ENCODE results near the gene PLEKHG4.

PLEKHG4 gene

GRCh38 chr16:67284699-67285646 lies 5.6 kb downstream of the PLEKHG4 start:
- no peak overlapping the region for H3K4me3 ChIP-seq (ENCODE audit: low read length)
- TF ChIP-seq, protein P1, sequence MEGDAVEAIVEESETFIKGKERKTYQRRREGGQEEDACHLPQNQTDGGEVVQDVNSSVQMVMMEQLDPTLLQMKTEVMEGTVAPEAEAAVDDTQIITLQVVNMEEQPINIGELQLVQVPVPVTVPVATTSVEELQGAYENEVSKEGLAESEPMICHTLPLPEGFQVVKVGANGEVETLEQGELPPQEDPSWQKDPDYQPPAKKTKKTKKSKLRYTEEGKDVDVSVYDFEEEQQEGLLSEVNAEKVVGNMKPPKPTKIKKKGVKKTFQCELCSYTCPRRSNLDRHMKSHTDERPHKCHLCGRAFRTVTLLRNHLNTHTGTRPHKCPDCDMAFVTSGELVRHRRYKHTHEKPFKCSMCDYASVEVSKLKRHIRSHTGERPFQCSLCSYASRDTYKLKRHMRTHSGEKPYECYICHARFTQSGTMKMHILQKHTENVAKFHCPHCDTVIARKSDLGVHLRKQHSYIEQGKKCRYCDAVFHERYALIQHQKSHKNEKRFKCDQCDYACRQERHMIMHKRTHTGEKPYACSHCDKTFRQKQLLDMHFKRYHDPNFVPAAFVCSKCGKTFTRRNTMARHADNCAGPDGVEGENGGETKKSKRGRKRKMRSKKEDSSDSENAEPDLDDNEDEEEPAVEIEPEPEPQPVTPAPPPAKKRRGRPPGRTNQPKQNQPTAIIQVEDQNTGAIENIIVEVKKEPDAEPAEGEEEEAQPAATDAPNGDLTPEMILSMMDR (conservative IDR thresholded peaks at IDR 0.05; ENCODE audit: low read depth, low read length), result peak; percentile 68
- DNase-seq (ENCODE audit: low read depth), result no peak

GRCh38 chr16:67286441-67287235 lies 7.3 kb downstream of the PLEKHG4 start:
- TF ChIP-seq, protein P1 (conservative IDR thresholded peaks at IDR 0.05; ENCODE audit: low read depth, low read length), result no peak
- H3K4me3 ChIP-seq (ENCODE audit: low read length), result no peak overlapping the region
- DNase-seq (ENCODE audit: low read depth), result no peak

DNA sequence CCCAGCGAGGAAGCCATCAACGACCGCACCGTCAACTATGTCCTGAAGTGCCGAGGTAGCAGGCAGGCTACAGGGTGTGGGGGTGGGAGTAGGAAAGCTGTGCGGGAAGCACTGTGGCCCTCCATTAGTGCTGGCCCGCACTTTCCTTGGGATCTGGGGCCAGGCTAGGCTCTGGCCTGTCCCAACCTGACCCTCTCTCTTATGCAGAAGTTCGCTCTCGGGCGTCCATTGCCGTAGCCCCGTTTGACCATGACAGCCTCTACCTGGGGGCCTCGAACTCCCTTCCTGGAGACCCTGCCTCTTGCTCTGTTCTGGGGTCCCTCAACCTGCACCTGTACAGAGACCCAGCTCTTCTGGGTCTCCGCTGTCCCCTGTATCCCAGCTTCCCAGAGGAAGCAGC lies 8.6 kb downstream of the PLEKHG4 start:
- no peak for DNase-seq (ENCODE audit: low read depth)
- no peak overlapping the region for H3K4me3 ChIP-seq (ENCODE audit: low read length)
- TF ChIP-seq, protein P1 (conservative IDR thresholded peaks at IDR 0.05; ENCODE audit: low read depth, low read length), result no peak

GRCh38 chr16:67291461-67291860 lies 12.1 kb downstream of the PLEKHG4 start:
- H3K4me3 ChIP-seq (ENCODE audit: low read length), result no peak overlapping the region
- no peak for DNase-seq (ENCODE audit: low read depth)
- TF ChIP-seq, protein P1 (conservative IDR thresholded peaks at IDR 0.05; ENCODE audit: low read depth, low read length), result no peak

- H3K4me3 ChIP-seq (ENCODE audit: low read length), result no peak overlapping the region
- TF ChIP-seq, protein P1 (conservative IDR thresholded peaks at IDR 0.05; ENCODE audit: low read depth, low read length), result no peak
Measured at GRCh38 chr16:67294171-67294757, 14.9 kb downstream of the PLEKHG4 start.

GRCh38 chr16:67294938-67295361 lies 15.6 kb downstream of the PLEKHG4 start:
- TF ChIP-seq, protein P1 (conservative IDR thresholded peaks at IDR 0.05; ENCODE audit: low read depth, low read length), result no peak
- no peak overlapping the region for H3K4me3 ChIP-seq (ENCODE audit: low read length)
- no peak for DNase-seq (ENCODE audit: low read depth)

More at GRCh38 chr16:67294171-67294757, 14.9 kb downstream of the PLEKHG4 start:
- DNase-seq (ENCODE audit: low read depth), result no peak
